HFF-Myc (cell line): ENCODE measurements around the gene DLK1.

Source experiments
- DNase-seq: peaks from one replicate; pipeline ENCODE4 v3.0.0-alpha.2; 2011; ENCODE audit warnings: low read depth; ENCODE audit errors: extremely low read depth
- H3K4me3 ChIP-seq: replicated peaks from 2 replicates; pipeline ENCODE4 v1.5.1; 2011; ENCODE audit warnings: low read depth, mild to moderate bottlenecking, control low read depth, low read length
- CTCF ChIP-seq: IDR thresholded peaks from 2 replicates; pipeline ENCODE4 v1.5.1; 2012; ENCODE audit warnings: mild to moderate bottlenecking, low read depth, low read length, control low read depth; ENCODE audit errors: missing control alignments

The DLK1 gene

DNA sequence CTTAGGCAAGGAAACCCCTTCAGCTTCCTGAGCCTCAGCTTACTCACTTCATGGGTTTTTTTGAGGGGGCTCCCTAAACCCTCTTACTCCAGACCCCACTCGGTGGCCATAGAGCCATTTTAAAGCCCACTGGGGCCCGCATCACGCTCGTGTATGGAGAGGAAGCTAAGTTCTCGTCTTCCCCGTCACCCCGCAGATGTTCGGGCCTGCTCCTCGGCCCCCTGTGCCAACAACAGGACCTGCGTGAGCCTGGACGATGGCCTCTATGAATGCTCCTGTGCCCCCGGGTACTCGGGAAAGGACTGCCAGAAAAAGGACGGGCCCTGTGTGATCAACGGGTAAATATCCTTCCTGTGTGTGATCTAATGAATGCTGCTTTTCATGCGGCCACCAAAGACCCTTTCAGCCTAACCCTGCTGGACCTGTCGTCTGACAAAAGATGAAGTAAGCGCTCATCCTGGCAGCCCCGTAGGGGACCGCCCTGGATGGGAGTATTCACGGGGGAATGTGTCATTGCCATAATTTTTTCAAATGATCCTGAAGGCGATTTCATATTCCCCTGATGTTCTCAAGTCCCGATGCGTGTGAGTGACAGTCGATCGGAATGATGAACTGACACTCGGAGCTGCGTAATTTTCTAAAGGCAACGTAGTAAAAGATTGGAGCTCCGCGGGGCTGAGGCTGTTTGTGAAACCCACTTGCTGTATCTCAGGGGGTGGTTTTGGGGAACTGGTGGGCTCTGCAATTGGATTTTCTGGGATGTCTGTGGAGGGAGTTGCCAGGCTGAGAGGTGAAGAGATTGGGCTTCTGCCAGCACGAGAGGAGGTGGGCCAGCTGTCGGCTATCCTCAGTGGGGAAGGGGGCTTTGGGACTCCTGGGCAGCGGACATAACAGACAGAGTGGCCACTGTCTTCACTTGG lies 5.4 kb downstream of the DLK1 start:
- TF ChIP-seq CTCF, result no peak
- H3K4me3 ChIP-seq, result no peak overlapping the region
- no peak for DNase-seq

GRCh38 chr14:100732766-100733100 lies 6.0 kb downstream of the DLK1 start:
- no peak for TF ChIP-seq CTCF
- no peak overlapping the region for H3K4me3 ChIP-seq
- DNase-seq, result no peak

- no peak overlapping the region for H3K4me3 ChIP-seq
- TF ChIP-seq CTCF, result no peak
- DNase-seq, result no peak
These were observed 6.6 kb downstream of the DLK1 start for GRCh38 chr14:100733152-100733850.

- no peak for TF ChIP-seq CTCF
- DNase-seq, result no peak
These were observed 7.6 kb downstream of the DLK1 start for GRCh38 chr14:100734031-100734990.

GRCh38 chr14:100735271-100735670 lies 8.6 kb downstream of the DLK1 start:
- no peak for TF ChIP-seq CTCF
- DNase-seq, result no peak
- no peak overlapping the region for H3K4me3 ChIP-seq

More at GRCh38 chr14:100734031-100734990, 7.6 kb downstream of the DLK1 start:
- H3K4me3 ChIP-seq, result no peak overlapping the region

DNA sequence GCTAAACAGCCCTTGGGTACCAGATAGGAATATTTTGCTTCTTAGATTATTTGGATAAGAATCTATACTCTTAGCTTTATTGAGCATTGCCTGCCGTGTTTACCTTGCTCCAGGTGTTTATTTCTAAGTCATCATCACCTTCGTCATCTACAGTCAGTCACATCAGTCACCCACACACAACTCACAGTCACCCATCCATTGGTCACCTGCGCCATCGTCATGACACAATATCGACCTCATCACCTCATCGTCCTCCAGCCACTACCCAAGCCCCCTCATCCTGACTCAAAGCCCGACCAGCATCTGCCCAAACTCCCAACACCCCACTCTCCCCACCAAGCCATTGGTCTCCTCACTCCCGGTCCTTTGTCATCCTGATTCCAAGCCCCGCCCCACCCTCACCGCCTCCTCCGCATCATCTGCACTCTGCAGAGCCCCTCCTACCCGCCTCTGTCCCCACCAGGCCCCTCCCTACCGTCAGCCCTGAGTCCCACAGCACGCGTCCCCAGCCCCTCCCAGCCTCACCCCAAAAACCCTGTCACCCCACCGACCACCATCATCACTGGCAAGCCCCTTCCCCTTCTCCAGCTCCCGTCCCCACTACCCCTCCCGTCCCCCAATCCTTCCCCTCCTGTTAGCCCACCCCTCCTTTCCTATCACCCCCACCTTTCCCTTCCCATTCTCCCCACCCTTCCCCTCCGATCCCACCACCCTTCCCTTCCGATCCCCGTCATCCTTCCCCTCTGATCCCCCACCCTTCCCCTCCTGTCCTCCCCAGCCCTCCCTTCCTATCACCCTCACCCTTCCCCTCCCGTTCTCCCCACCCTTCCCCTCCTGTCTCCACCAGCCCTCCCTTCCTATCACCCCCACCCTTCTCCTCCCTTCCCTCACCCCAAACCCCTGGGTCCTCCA lies 9.8 kb downstream of the DLK1 start:
- TF ChIP-seq CTCF, result no peak
- no peak overlapping the region for H3K4me3 ChIP-seq
- no peak for DNase-seq
